CD14-positive monocyte (primary cell): Measurements from ENCODE around the gene RNF41. TPM values are rescaled to one million over a fixed set of nuclear protein-coding genes. Genes with fewer than 3 reads are reported as not detected.

Experiments
- DNase-seq, 3 donors: peaks; one replicate each; pipeline ENCODE4 v3.0.0-alpha.2; 2011 to 2022
- H2AFZ ChIP-seq: 2 replicates; pipeline ENCODE4 v1.6.0; 2012; ENCODE audit warnings: mild to moderate bottlenecking, low read depth, low read length, inconsistent platforms; ENCODE audit not compliant: insufficient read depth, poor library complexity, severe bottlenecking
- H3K27ac ChIP-seq, 2 donors: 1 replicate in 1 of 2; 2 replicates in 1 of 2; pipeline ENCODE4 v1.5.1; 2012 to 2013; ENCODE audit warnings: low read length in 2 of 2, control low read depth in 1 of 2, inconsistent platforms in 1 of 2, low read depth in 1 of 2, mild to moderate bottlenecking in 1 of 2
- H3K27me3 ChIP-seq, 2 donors: one replicate each; pipeline versions ENCODE4 v1.6.0 to v1.6.1; 2011 to 2013; ENCODE audit warnings: low read length in 2 of 2; ENCODE audit not compliant: control insufficient read depth in 2 of 2, insufficient read depth in 2 of 2
- H3K36me3 ChIP-seq, 2 donors: replicated peaks in 1 of 2; 1 replicate in 1 of 2; 2 replicates in 1 of 2; pipeline versions ENCODE4 v1.5.1 to v1.6.1; 2012 to 2013; ENCODE audit warnings: low read length in 2 of 2, control low read depth in 1 of 2, inconsistent platforms in 1 of 2, mild to moderate bottlenecking in 1 of 2; ENCODE audit not compliant: insufficient read depth in 2 of 2, control insufficient read depth in 1 of 2
- H3K4me1 ChIP-seq, 2 donors: 1 replicate in 1 of 2; 2 replicates in 1 of 2; pipeline versions ENCODE4 v1.5.1 to v1.6.1; 2012 to 2013; ENCODE audit warnings: low read length in 2 of 2, control low read depth in 1 of 2, inconsistent platforms in 1 of 2, mild to moderate bottlenecking in 1 of 2, moderate library complexity in 1 of 2; ENCODE audit not compliant: insufficient read depth in 2 of 2, control insufficient read depth in 1 of 2
- H3K4me2 ChIP-seq: replicated peaks from 2 replicates; pipeline ENCODE3; 2012; ENCODE audit warnings: low read length, moderate library complexity, mild to moderate bottlenecking; ENCODE audit not compliant: poor library complexity, severe bottlenecking; ENCODE audit errors: extremely low read depth
- H3K4me3 ChIP-seq, 3 experiments: fragments of 200-600 bp in 1 of 3; sonication (generic) in 1 of 3; replicated peaks in 1 of 3; 1 replicate in 2 of 3; 2 replicates in 1 of 3; pipeline ENCODE4 v1.5.1; 2011 to 2013; ENCODE audit warnings: low read length in 3 of 3, mild to moderate bottlenecking in 3 of 3, control low read depth in 2 of 3, low read depth in 2 of 3, inconsistent platforms in 1 of 3, moderate library complexity in 1 of 3
- H3K79me2 ChIP-seq: 2 replicates; pipeline ENCODE4 v1.6.0; 2012; ENCODE audit warnings: mild to moderate bottlenecking, control low read depth, inconsistent platforms, low read length, moderate library complexity; ENCODE audit not compliant: insufficient read depth
- H3K9ac ChIP-seq: 2 replicates; pipeline ENCODE4 v1.6.0; 2017; ENCODE audit warnings: low read length, mild to moderate bottlenecking; ENCODE audit not compliant: insufficient read depth, poor library complexity, severe bottlenecking
- H3K9me3 ChIP-seq, 2 donors: replicated peaks in 1 of 2; 1 replicate in 1 of 2; 2 replicates in 1 of 2; pipeline versions ENCODE4 v1.5.1 to v1.6.1; 2012 to 2013; ENCODE audit warnings: low read length in 2 of 2, control low read depth in 1 of 2; ENCODE audit not compliant: control insufficient read depth in 1 of 2, insufficient read depth in 1 of 2
- H4K20me1 ChIP-seq: 2 replicates; pipeline ENCODE4 v1.6.0; 2012; ENCODE audit warnings: mild to moderate bottlenecking, low read length, control low read depth, moderate library complexity; ENCODE audit not compliant: insufficient read depth
- H3K27ac Mint-ChIP-seq, 7 donors: one replicate each; pipeline ENCODE4 v1.8.0; 2020; ENCODE audit warnings: mild to moderate bottlenecking in 7 of 7, mixed read lengths in 7 of 7, moderate library complexity in 6 of 7, inconsistent platforms in 2 of 7
- H3K27me3 Mint-ChIP-seq, 3 donors: one replicate each; pipeline ENCODE4 v1.8.0; 2021 to 2022; ENCODE audit warnings: low read depth in 3 of 3, mild to moderate bottlenecking in 3 of 3, mixed read lengths in 3 of 3, moderate library complexity in 3 of 3, inconsistent platforms in 1 of 3
- H3K36me3 Mint-ChIP-seq, 2 donors: one replicate each; pipeline ENCODE4 v1.8.0; 2020; ENCODE audit warnings: mixed read lengths in 2 of 2, inconsistent platforms in 1 of 2, mild to moderate bottlenecking in 1 of 2
- H3K4me1 Mint-ChIP-seq: one replicate; pipeline ENCODE4 v1.8.0; 2020; ENCODE audit warnings: mild to moderate bottlenecking, mixed read lengths
- H3K4me3 Mint-ChIP-seq, 2 donors: one replicate each; pipeline ENCODE4 v1.8.0; 2020; ENCODE audit warnings: mild to moderate bottlenecking in 2 of 2, mixed read lengths in 2 of 2, moderate library complexity in 1 of 2
- H3K9me3 Mint-ChIP-seq, 7 donors: one replicate each; pipeline ENCODE4 v1.8.0; 2020 to 2022; ENCODE audit warnings: mixed read lengths in 7 of 7, mild to moderate bottlenecking in 6 of 7, moderate library complexity in 6 of 7, inconsistent platforms in 2 of 7
- WGBS: methylation state at CpG from one replicate; pipeline ENCODE4 v1.1.5; 2013; ENCODE audit warnings: missing lambda C conversion rate; ENCODE audit not compliant: insufficient coverage; 5-methylcytosine and 5-hydroxymethylcytosine counted together
- intact Hi-C, 2 donors: fragments of 100-400 bp; cut with micrococcal nuclease; formaldehyde crosslinking; loops; one replicate each; pipeline versions ENCODE4 v1.15.0 to v1.15.1; 2023
- polyA plus RNA-seq, 3 donors: library from polyadenylated mRNA; depleted of rRNA in 1 of 3; unstranded in 2 of 3; stranded (reverse) in 1 of 3; fragments of 300-500 nt in 2 of 3; fragments of >200 nt in 1 of 3; fragmentation: Illumina TruSeq in 2 of 3; gene quantifications; 1 replicate in 2 of 3; 2 replicates in 1 of 3; pipeline ENCODE4 v1.2.3, GENCODE V29; 2012 to 2021
- TF ChIP-seq, protein P1 (sequence below): fragments of 200-600 bp; IDR thresholded peaks from one replicate; pipeline ENCODE4 v1.8.0; 2022; ENCODE audit warnings: antibody characterized with exemption, mild to moderate bottlenecking

RNF41 gene
- polyA plus RNA-seq, 3 donors, result 35.8 to 82.0 (median 45.7) TPM

- Histone ChIP-seq H3K4me2 (peak overlapping the region; percentile 87), H3K27ac (peak overlapping the region in 1 of 2 donors; percentile 94), H3K9me3 (no peaks in the 10 kb centered on the region), H3K4me3 (peak overlapping the region; percentile 40 to 96 (median 40)), H4K20me1 (peaks cover 8% of the 10 kb centered on the region), H2AFZ (peak overlapping the region; percentile 97), H3K36me3 (no peaks in the 10 kb centered on the region), H3K79me2 (peaks cover 36% of the 10 kb centered on the region), H3K9ac (no peak overlapping the region), H3K27me3 (no peaks in the 10 kb centered on the region), H3K4me1 (peaks cover 44 to 48% of the 10 kb centered on the region in 2 donors)
- H3K4me3 Mint-ChIP-seq, result peak overlapping the region; percentile 76 to 85
- peak in 2 of 3 donors; percentile 2 to 27 for DNase-seq
- peaks cover 4 to 14% of the 10 kb centered on the region in 2 donors for H3K36me3 Mint-ChIP-seq
- H3K27ac Mint-ChIP-seq, result peak overlapping the region; percentile 87 to 99 (median 92)
- H3K4me1 Mint-ChIP-seq, result peaks cover 42% of the 10 kb centered on the region
- WGBS, result 12% methylated on average over 3 of the region's 15 CpGs
- no peaks in the 10 kb centered on the region for H3K27me3 Mint-ChIP-seq
- TF ChIP-seq, protein P1, sequence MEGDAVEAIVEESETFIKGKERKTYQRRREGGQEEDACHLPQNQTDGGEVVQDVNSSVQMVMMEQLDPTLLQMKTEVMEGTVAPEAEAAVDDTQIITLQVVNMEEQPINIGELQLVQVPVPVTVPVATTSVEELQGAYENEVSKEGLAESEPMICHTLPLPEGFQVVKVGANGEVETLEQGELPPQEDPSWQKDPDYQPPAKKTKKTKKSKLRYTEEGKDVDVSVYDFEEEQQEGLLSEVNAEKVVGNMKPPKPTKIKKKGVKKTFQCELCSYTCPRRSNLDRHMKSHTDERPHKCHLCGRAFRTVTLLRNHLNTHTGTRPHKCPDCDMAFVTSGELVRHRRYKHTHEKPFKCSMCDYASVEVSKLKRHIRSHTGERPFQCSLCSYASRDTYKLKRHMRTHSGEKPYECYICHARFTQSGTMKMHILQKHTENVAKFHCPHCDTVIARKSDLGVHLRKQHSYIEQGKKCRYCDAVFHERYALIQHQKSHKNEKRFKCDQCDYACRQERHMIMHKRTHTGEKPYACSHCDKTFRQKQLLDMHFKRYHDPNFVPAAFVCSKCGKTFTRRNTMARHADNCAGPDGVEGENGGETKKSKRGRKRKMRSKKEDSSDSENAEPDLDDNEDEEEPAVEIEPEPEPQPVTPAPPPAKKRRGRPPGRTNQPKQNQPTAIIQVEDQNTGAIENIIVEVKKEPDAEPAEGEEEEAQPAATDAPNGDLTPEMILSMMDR, result no peak
- H3K9me3 Mint-ChIP-seq, result peaks cover 0 to 2% (median 0%) of the 10 kb centered on the region in 7 donors
- intact Hi-C loops, result loop anchor here (2.0 to 5.0 kb wide), 4 partner anchors 36 to 105 kb away; partner anchors contain the start of genes ESYT1 (in 1 of the 2), MYL6 (in 1 of the 2), SMARCC2 (in 1 of the 2) and ZC3H10 (in 1 of the 2)
Measured at GRCh38 chr12:56223571-56224101, 1.9 kb upstream of the RNF41 start.

DNA sequence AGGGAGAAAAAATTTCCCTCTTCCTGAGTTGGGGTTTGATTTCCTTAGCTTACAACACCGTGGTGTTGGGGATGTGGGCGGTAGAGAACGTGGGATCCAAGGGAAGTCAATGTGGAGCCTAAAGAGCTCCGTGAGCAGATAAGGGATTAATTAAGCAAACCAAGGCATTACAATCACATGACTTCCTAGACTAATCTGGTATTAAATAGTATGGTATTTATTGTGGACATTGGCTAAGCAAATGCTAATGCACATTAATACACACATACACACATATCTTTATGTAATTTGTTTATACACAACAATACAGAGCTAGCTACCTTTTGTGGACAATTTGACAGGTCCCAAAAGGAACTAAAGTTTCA, 791 bp upstream of the RNF41 start:
- peaks cover 4 to 12% of the 10 kb centered on the region in 2 donors for H3K36me3 Mint-ChIP-seq
- peak overlapping the region; percentile 92 for H2AFZ ChIP-seq
- WGBS, result no CpG with 5 or more reads among the region's 4 CpGs
- H3K4me1 ChIP-seq, result peaks cover 44 to 48% of the 10 kb centered on the region in 2 donors
- peak overlapping the region; percentile 95 to 98 for H3K4me3 Mint-ChIP-seq
- intact Hi-C loops, result loop anchor here (2.0 to 5.0 kb wide), 4 partner anchors 35 to 104 kb away; partner anchors contain the start of genes ESYT1 (in 1 of the 2), MYL6 (in 1 of the 2), SMARCC2 (in 1 of the 2) and ZC3H10 (in 1 of the 2)
- H3K27me3 Mint-ChIP-seq, result no peaks in the 10 kb centered on the region
- peak overlapping the region; percentile 98 to 100 (median 99) for H3K27ac Mint-ChIP-seq
- no peaks in the 10 kb centered on the region for H3K27me3 ChIP-seq
- peak overlapping the region; percentile 71 to 96 (median 85) for H3K4me3 ChIP-seq
- H3K27ac ChIP-seq, result peak overlapping the region; percentile 94
- peak in 1 of 3 donors; percentile 13 for DNase-seq
- peaks cover 1 to 2% of the 10 kb centered on the region in 2 donors for H3K36me3 ChIP-seq
- peaks cover 42% of the 10 kb centered on the region for H3K4me1 Mint-ChIP-seq
- peak overlapping the region; percentile 93 for H3K4me2 ChIP-seq
- H4K20me1 ChIP-seq, result peaks cover 13% of the 10 kb centered on the region
- H3K79me2 ChIP-seq, result peaks cover 47% of the 10 kb centered on the region
- TF ChIP-seq, protein P1, result no peak
- peaks cover 0 to 2% (median 0%) of the 10 kb centered on the region in 7 donors for H3K9me3 Mint-ChIP-seq
- H3K9me3 ChIP-seq, result no peaks in the 10 kb centered on the region
- H3K9ac ChIP-seq, result peak overlapping the region; percentile 82
